GM12878 (cell line): ENCODE results near the gene SRGAP1. TPM values are rescaled to one million over a fixed set of nuclear protein-coding genes. Genes with fewer than 3 reads are reported as not detected.
"Not testable (repeated sequence)": the region's sequence is repeated elsewhere in the genome, so short reads cannot be mapped to it uniquely, and the experiment has no call there.

Experiments used
- ATAC-seq: fragments of 200-7000 bp; cut with Tn5 transposase; 3 replicates; pipeline ENCODE4 v1.9.1; 2020; ENCODE audit warnings: mild to moderate bottlenecking, moderate library complexity
- BruUV-seq: library from RNA; stranded (reverse); fragments of 400-500 nt; replicated peaks from 2 replicates; lab custom pipeline; 2021; lab: Mats Ljungman, UMichigan
- CTCF ChIA-PET: fragments of 300-600 bp; sonication (Branson Sonifier 250); formaldehyde crosslinking; extraction: SDS; loops from one replicate; lab custom pipeline; 2021; ENCODE audit warnings: inconsistent platforms; lab: Yijun Ruan, JAX
- POLR2A ChIA-PET: fragments of 350-600 bp; formaldehyde crosslinking; extraction: SDS; loops from one replicate; lab custom pipeline; 2021; ENCODE audit warnings: inconsistent platforms; lab: Charles Lee
- RAD21 ChIA-PET: fragments of 300-600 bp; sonication (Branson Sonifier 250); formaldehyde crosslinking; loops from one replicate; lab custom pipeline; 2023; ENCODE audit warnings: antibody characterized with exemption; ENCODE audit not compliant: unreplicated experiment; lab: Charles Lee
- SMC1A ChIA-PET: fragments of 300-600 bp; sonication (Branson Sonifier 250); formaldehyde crosslinking; loops from one replicate; lab custom pipeline; 2023; ENCODE audit not compliant: unreplicated experiment, uncharacterized antibody; lab: Charles Lee
- DNase-seq: peaks from one replicate; pipeline ENCODE4 v3.0.0-alpha.2; 2011; ENCODE audit warnings: low read depth, low spot score
- FAIRE-seq: peaks from 3 replicates; lab custom pipeline; 2011; peaks lifted over from hg19 to GRCh38; lab: Jason Lieb, UNC
- H2AFZ ChIP-seq: 2 replicates; pipeline ENCODE4 v1.6.0; 2011; ENCODE audit warnings: low read depth, low read length, control low read depth; ENCODE audit not compliant: control insufficient read depth
- H3K27ac ChIP-seq: 2 replicates; pipeline ENCODE4 v1.5.1; 2011; ENCODE audit warnings: control low read depth; ENCODE audit not compliant: control insufficient read depth, insufficient read depth
- H3K27me3 ChIP-seq, 2 experiments: replicated peaks in 1 of 2; 2 replicates each; pipeline versions ENCODE4 v1.6.0 to v1.6.1; 2011; ENCODE audit warnings: low read length in 1 of 2; ENCODE audit not compliant: control insufficient read depth in 2 of 2, insufficient read depth in 2 of 2
- H3K36me3 ChIP-seq, 2 experiments: 2 replicates each; pipeline ENCODE4 v1.5.1; 2011; ENCODE audit warnings: low read length in 1 of 2; ENCODE audit not compliant: control insufficient read depth in 2 of 2, insufficient read depth in 2 of 2
- H3K4me1 ChIP-seq: 2 replicates; pipeline ENCODE4 v1.6.1; 2011; ENCODE audit warnings: mild to moderate bottlenecking, low read length, moderate library complexity, mixed read lengths; ENCODE audit not compliant: control insufficient read depth, insufficient read depth
- H3K4me2 ChIP-seq: 2 replicates; pipeline ENCODE4 v1.6.0; 2011; ENCODE audit warnings: control low read depth; ENCODE audit not compliant: control insufficient read depth, insufficient read depth
- H3K4me3 ChIP-seq: fragments of 200-600 bp; sonication (generic); 2 replicates; pipeline ENCODE4 v1.5.1; 2016
- H3K79me2 ChIP-seq: 2 replicates; pipeline ENCODE4 v1.6.0; 2011; ENCODE audit warnings: low read length; ENCODE audit not compliant: control insufficient read depth, insufficient read depth
- H3K9ac ChIP-seq: 2 replicates; pipeline ENCODE4 v1.8.0; 2011; ENCODE audit warnings: low read length, control low read depth, mixed read lengths; ENCODE audit not compliant: control insufficient read depth, insufficient read depth
- H3K9me3 ChIP-seq: replicated peaks from 3 replicates; pipeline ENCODE4 v1.5.1; 2011; ENCODE audit warnings: mild to moderate bottlenecking, low read length; ENCODE audit not compliant: control insufficient read depth, insufficient read depth
- H4K20me1 ChIP-seq: 2 replicates; pipeline ENCODE4 v1.6.0; 2011; ENCODE audit not compliant: control insufficient read depth, insufficient read depth
- REST ChIP-seq: IDR thresholded peaks from 2 replicates; pipeline ENCODE4 v1.6.1; 2012; ENCODE audit warnings: mild to moderate bottlenecking, low read depth, low read length
- SUZ12 ChIP-seq: fragments of 200-600 bp; sonication (generic); IDR thresholded peaks from one replicate; pipeline ENCODE4 v1.6.1; 2018; ENCODE audit warnings: antibody characterized with exemption, mild to moderate bottlenecking; ENCODE audit not compliant: unreplicated experiment
- WGBS: methylation state at CpG from one replicate; pipeline ENCODE4 v1.1.6; 2016; ENCODE audit warnings: low lambda C conversion rate; ENCODE audit not compliant: insufficient replicate concordance, insufficient coverage; ENCODE audit errors: missing lambda C conversion rate; 5-methylcytosine and 5-hydroxymethylcytosine counted together
- in situ Hi-C: fragments of 300-500 bp; cut with MboI; formaldehyde crosslinking; loops from 9 replicates; pipeline ENCODE4 v1.14.3; 2018; ENCODE audit warnings: mixed read lengths
- intact Hi-C: fragments of 100-400 bp; cut with micrococcal nuclease; formaldehyde crosslinking; loops from one replicate; pipeline ENCODE4 v1.14.2; 2022; ENCODE audit not compliant: unreplicated experiment
- polyA plus RNA-seq, 11 experiments: library from polyadenylated mRNA; depleted of rRNA in 4 of 11; unstranded in 6 of 11; stranded (reverse) in 5 of 11; fragments of >200 nt; fragmentation: Nextera tagmentation in 4 of 11; fragmentation: Illumina TruSeq in 1 of 11; extraction: Ambion mirVana in 4 of 11; extraction: Trizol in 1 of 11; gene quantifications; 1 replicate in 1 of 11; 2 replicates in 10 of 11; pipeline versions ENCODE4 v1.2.1 to v1.2.3, GENCODE V29; 2011 to 2016; ENCODE audit warnings: inconsistent platforms in 2 of 11, missing spikeins in 2 of 11, low read depth in 1 of 11
- total RNA-seq, 4 experiments: library from RNA; depleted of rRNA in 3 of 4; stranded (reverse); fragments of >200 nt in 3 of 4; fragmentation: Illumina TruSeq in 1 of 4; extraction: Trizol in 1 of 4; gene quantifications; 2 replicates each; pipeline versions ENCODE4 v1.2.1 to v1.2.3, GENCODE V29; 2013 to 2021

SRGAP1 gene
- total and polyA plus RNA-seq, 10 of the 15 experiments (the other 5 are each of a cell fraction or from before 2014, with no cell fraction given) = 0.16 to 0.85 (median 0.46) TPM

GRCh38 chr12:63877693-63878092 lies 33.2 kb downstream of the SRGAP1 start (continued):
- TF ChIP-seq SUZ12 = no peak

GRCh38 chr12:63880235-63880634 lies 35.7 kb downstream of the SRGAP1 start:
- FAIRE-seq, RAD21 ChIA-PET, H3K9me3 ChIP-seq, DNase-seq, CTCF ChIA-PET, H3K4me2 ChIP-seq, H3K4me3 ChIP-seq, H4K20me1 ChIP-seq, BruUV-seq, POLR2A ChIA-PET, H3K9ac ChIP-seq, H3K4me1 ChIP-seq, ATAC-seq, in situ Hi-C loops, H3K79me2 ChIP-seq, H3K27ac ChIP-seq, intact Hi-C loops, H3K27me3 ChIP-seq, H2AFZ ChIP-seq, H3K36me3 ChIP-seq: not testable (repeated sequence)
- 80% methylated on average over 9 of the region's 9 CpGs for WGBS
- SMC1A ChIA-PET = interaction anchor here (0.7 kb wide), 1 partner anchor 9 kb away, joined by 3 read pairs; no protein-coding TSS in a partner anchor

- in situ Hi-C loops = no loop called here
- 68% methylated on average over 6 of the region's 6 CpGs for WGBS
Measured at GRCh38 chr12:63880742-63881263, 36.3 kb downstream of the SRGAP1 start.

More at GRCh38 chr12:63880742-63881263, 36.3 kb downstream of the SRGAP1 start:
- ATAC-seq = no peak
- FAIRE-seq = no peak
- H3K9ac ChIP-seq = no peak overlapping the region
- no peak overlapping the region for H3K4me2 ChIP-seq
- no peak overlapping the region for H3K27ac ChIP-seq
- no peak for DNase-seq
- no peaks in the 10 kb centered on the region for H3K9me3 ChIP-seq
- H3K4me3 ChIP-seq = no peak overlapping the region
- no TSS peak for BruUV-seq
- SMC1A ChIA-PET = interaction anchor here (0.7 to 1.5 kb wide), 3 partner anchors 8 to 40 kb away, joined by 3 to 4 read pairs (median 3); no protein-coding TSS in a partner anchor
- no peaks in the 10 kb centered on the region for H3K4me1 ChIP-seq
- POLR2A ChIA-PET = no interaction called here
- no peak for TF ChIP-seq REST
- RAD21 ChIA-PET = interaction anchor here (1.4 kb wide), 1 partner anchor 9 kb away, joined by 3 read pairs; no protein-coding TSS in a partner anchor
- H2AFZ ChIP-seq = no peak overlapping the region
- intact Hi-C loops = no loop called here
- H3K36me3 ChIP-seq = no peaks in the 10 kb centered on the region
- H3K79me2 ChIP-seq = no peaks in the 10 kb centered on the region
- H3K27me3 ChIP-seq = no peaks in the 10 kb centered on the region
- H4K20me1 ChIP-seq = no peaks in the 10 kb centered on the region
- CTCF ChIA-PET = no interaction called here
